Measurements from ENCODE around the gene PARD6G. TPM values are rescaled to one million over a fixed set of nuclear protein-coding genes. Genes with fewer than 3 reads are reported as not detected.

Gene PARD6G
- total and polyA plus RNA-seq, 2 of the 13 experiments (the other 11 are each of a cell fraction or from before 2014, with no cell fraction given) = 3.6 to 7.4 TPM

GRCh38 chr18:80231151-80231550 is 16.2 kb downstream of the PARD6G start:
- BruUV-seq (replicated peaks) = no TSS peak
- intact Hi-C loops (cut with micrococcal nuclease; ENCODE audit: unreplicated experiment) (no loop called here), in situ Hi-C loops (cut with HindIII; ENCODE audit: extremely low pct_ligation_motif_present, low pct_unique_long_range_greater_than_20kb) (no loop called here)
- Histone ChIP-seq H3K27me3 (ENCODE audit: control insufficient read depth in 1 of 2, insufficient read depth in 2 of 2, low read length in 2 of 2) (no peaks in the 10 kb centered on the region), H2AFZ (ENCODE audit: low read length) (no peak overlapping the region), H3K9ac (ENCODE audit: insufficient read depth, low read depth, low read length) (no peak overlapping the region), H3K4me2 (ENCODE audit: low read depth, low read length) (no peak overlapping the region), H3K9me3 (ENCODE audit: low read length) (no peaks in the 10 kb centered on the region), H3K79me2 (ENCODE audit: insufficient read depth, low read length) (no peaks in the 10 kb centered on the region), H3K4me1 (ENCODE audit: insufficient read depth, low read length) (peaks cover 14% of the 10 kb centered on the region), H4K20me1 (ENCODE audit: insufficient read depth, low read length) (peaks cover 3% of the 10 kb centered on the region; the same call in 1 of the 2 replicates), H3K4me3 (replicated peaks in 1 of 3; ENCODE audit: insufficient read depth in 1 of 3, low read depth in 2 of 3, low read length in 3 of 3) (no peak overlapping the region), H3K36me3 (replicated peaks in 1 of 2; ENCODE audit: control insufficient read depth in 1 of 2, insufficient read depth in 2 of 2, low read length in 2 of 2) (no peaks in the 10 kb centered on the region), H3K27ac (ENCODE audit: extremely low read length, insufficient read depth, low read length) (no peak overlapping the region)
- ChIA-PET CTCF (ENCODE audit: low intra/inter-chr PET ratio, low total read pairs) (no interaction called here), POLR2A (no interaction called here)
- FAIRE-seq (no peak), DNase-seq (ENCODE audit: low spot score) (no peak), ATAC-seq (no peak)
- TF ChIP-seq, protein P1, sequence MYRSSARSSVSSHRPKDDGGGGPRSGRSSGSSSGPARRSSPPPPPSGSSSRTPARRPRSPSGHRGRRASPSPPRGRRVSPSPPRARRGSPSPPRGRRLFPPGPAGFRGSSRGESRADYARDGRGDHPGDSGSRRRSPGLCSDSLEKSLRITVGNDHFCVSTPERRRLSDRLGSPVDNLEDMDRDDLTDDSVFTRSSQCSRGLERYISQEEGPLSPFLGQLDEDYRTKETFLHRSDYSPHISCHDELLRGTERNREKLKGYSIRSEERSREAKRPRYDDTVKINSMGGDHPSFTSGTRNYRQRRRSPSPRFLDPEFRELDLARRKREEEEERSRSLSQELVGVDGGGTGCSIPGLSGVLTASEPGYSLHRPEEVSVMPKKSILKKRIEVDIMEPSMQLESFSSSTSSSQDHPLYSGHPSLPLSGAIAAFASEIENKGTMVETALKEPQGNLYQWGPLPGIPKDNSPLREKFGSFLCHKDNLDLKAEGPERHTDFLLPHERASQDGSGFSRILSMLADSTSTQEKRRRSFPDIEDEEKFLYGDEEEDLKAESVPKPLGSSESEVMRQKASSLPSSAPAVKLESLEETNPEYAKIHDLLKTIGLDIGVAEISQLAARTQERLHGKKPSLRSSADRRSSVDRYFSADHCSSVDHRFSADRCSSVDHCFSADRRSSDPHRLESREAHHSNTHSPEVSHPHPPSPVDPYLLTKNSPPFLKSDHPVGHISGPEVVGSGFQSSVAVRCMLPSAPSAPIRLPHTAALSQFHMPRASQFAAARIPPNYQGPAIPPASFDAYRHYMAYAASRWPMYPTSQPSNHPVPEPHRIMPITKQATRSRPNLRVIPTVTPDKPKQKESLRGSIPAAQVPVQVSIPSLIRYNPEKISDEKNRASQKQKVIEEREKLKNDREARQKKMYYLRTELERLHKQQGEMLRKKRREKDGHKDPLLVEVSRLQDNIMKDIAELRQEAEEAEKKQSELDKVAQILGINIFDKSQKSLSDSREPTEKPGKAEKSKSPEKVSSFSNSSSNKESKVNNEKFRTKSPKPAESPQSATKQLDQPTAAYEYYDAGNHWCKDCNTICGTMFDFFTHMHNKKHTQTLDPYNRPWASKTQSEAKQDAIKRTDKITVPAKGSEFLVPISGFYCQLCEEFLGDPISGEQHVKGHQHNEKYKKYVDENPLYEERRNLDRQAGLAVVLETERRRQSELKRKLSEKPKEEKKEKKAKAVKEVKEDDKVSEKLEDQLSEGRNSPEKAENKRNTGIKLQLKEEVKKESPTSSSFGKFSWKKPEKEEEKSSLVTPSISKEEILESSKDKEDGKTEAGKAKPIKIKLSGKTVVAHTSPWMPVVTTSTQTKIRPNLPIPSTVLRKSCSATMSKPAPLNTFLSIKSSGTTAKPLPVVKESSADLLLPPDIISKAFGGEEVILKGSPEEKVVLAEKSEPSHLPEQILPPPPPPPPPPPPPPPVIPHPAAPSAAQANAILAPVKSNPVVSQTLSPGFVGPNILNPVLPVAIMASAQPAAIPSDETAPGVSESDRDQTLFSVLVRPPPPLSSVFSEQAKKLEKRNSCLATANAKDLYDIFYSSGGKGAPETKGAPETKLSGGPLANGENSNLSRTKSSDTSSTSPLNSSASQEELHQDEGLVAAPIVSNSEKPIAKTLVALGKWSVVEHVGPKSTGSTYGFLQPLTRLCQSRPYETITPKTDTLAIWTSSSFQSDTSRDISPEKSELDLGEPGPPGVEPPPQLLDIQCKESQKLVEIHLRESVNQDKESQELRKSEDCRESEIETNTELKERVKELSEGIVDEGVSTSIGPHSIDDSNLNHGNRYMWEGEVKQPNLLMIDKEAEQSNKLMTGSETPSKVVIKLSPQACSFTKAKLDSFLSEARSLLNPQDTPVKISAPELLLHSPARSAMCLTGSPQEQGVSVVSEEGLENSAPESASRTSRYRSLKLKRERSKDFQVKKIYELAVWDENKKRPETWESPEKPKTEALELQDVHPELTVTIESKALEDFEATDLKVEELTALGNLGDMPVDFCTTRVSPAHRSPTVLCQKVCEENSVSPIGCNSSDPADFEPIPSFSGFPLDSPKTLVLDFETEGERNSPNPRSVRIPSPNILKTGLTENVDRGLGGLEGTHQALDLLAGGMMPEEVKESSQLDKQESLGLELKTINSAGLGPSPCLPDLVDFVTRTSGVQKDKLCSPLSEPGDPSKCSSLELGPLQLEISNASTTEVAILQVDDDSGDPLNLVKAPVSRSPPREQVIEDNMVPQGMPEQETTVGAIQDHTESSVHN (CRISPR knock-in tag; IDR thresholded peaks at IDR 0.05) = no peak
- TF ChIP-seq, protein P2, sequence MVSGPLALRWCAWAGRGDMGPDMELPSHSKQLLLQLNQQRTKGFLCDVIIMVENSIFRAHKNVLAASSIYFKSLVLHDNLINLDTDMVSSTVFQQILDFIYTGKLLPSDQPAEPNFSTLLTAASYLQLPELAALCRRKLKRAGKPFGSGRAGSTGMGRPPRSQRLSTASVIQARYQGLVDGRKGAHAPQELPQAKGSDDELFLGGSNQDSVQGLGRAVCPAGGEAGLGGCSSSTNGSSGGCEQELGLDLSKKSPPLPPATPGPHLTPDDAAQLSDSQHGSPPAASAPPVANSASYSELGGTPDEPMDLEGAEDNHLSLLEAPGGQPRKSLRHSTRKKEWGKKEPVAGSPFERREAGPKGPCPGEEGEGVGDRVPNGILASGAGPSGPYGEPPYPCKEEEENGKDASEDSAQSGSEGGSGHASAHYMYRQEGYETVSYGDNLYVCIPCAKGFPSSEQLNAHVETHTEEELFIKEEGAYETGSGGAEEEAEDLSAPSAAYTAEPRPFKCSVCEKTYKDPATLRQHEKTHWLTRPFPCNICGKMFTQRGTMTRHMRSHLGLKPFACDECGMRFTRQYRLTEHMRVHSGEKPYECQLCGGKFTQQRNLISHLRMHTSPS (CRISPR knock-in tag; IDR thresholded peaks at IDR 0.05; ENCODE audit: low read depth) = no peak
- TF ChIP-seq KLF9 (CRISPR knock-in tag; IDR thresholded peaks at IDR 0.05; ENCODE audit: low read depth) (no peak), ZNF589 (CRISPR knock-in tag; conservative IDR thresholded peaks at IDR 0.05) (no peak), NR0B2 (CRISPR knock-in tag; IDR thresholded peaks at IDR 0.05) (no peak), PHF21A (CRISPR knock-in tag; IDR thresholded peaks at IDR 0.05) (no peak), FOXA1 (IDR thresholded peaks at IDR 0.05) (no peak), FOXA1 (CRISPR knock-in tag; IDR thresholded peaks at IDR 0.05) (no peak), FOXK1 (CRISPR knock-in tag; IDR thresholded peaks at IDR 0.05; ENCODE audit: borderline replicate concordance, low read depth) (no peak), MXI1 (IDR thresholded peaks at IDR 0.05; ENCODE audit: borderline replicate concordance, low read depth, low read length) (no peak)
- TF ChIP-seq, protein P3, sequence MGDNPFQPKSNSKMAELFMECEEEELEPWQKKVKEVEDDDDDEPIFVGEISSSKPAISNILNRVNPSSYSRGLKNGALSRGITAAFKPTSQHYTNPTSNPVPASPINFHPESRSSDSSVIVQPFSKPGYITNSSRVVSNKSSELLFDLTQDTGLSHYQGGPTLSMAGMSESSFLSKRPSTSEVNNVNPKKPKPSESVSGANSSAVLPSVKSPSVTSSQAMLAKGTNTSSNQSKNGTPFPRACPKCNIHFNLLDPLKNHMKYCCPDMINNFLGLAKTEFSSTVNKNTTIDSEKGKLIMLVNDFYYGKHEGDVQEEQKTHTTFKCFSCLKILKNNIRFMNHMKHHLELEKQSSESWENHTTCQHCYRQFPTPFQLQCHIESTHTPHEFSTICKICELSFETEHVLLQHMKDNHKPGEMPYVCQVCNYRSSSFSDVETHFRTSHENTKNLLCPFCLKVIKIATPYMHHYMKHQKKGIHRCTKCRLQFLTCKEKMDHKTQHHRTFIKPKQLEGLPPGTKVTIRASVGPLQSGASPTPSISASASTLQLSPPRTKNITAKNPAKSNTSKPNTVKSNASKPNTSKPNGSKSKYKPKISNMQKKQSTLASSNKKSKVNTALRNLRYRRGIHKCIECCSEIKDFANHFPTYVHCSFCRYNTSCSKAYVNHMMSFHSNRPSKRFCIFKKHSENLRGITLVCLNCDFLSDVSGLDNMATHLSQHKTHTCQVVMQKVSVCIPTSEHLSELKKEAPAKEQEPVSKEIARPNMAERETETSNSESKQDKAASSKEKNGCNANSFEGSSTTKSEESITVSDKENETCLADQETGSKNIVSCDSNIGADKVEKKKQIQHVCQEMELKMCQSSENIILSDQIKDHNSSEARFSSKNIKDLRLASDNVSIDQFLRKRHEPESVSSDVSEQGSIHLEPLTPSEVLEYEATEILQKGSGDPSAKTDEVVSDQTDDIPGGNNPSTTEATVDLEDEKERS (CRISPR knock-in tag; IDR thresholded peaks at IDR 0.05) = no peak
- WGBS (ENCODE audit: low lambda C conversion rate) = 94% methylated on average over 7 of the region's 8 CpGs

Measured in HepG2 (cell line).